A549 (cell line): ENCODE data around the gene INTS6. TPM values are rescaled to one million over a fixed set of nuclear protein-coding genes. Genes with fewer than 3 reads are reported as not detected.

Experiments
- ATAC-seq, 2 experiments: fragments of 200-7000 bp in 1 of 2; fragments of >200 bp in 1 of 2; cut with Nextera tagmentation in 1 of 2; cut with Tn5 transposase in 1 of 2; 3 replicates each; pipeline versions ENCODE4 v1.8.0 to v1.9.1; 2018 to 2020; ENCODE audit warnings: mild to moderate bottlenecking in 1 of 2, moderate library complexity in 1 of 2
- CTCF ChIA-PET: fragments of 300-600 bp; sonication (Branson Sonifier 250); formaldehyde crosslinking; extraction: SDS; loops from one replicate; lab custom pipeline; 2021; ENCODE audit warnings: antibody characterized with exemption, inconsistent platforms; lab: Yijun Ruan, JAX
- POLR2A ChIA-PET: fragments of 350-600 bp; formaldehyde crosslinking; extraction: SDS; loops from one replicate; lab custom pipeline; 2021; ENCODE audit warnings: antibody characterized with exemption, inconsistent platforms; lab: Yijun Ruan, JAX
- DNase-seq, 2 experiments: peaks; one replicate each; pipeline versions ENCODE4 v3.0.0 to v3.0.0-alpha.2; 2011 to 2016; ENCODE audit warnings: low read depth in 1 of 2, low spot score in 1 of 2
- FAIRE-seq: peaks from 2 replicates; lab custom pipeline; 2011; peaks lifted over from hg19 to GRCh38; lab: Jason Lieb, UNC
- H3K27ac ChIP-seq, 2 experiments: fragments of >200 bp; sonication (Bioruptor Twin); formaldehyde crosslinking; 3 replicates each; pipeline ENCODE4 v1.5.1; 2016 to 2017
- H3K4me1 ChIP-seq: fragments of >200 bp; sonication (Bioruptor Twin); formaldehyde crosslinking; 3 replicates; pipeline ENCODE4 v1.6.1; 2016
- H3K4me2 ChIP-seq: fragments of >200 bp; sonication (Bioruptor Twin); formaldehyde crosslinking; 3 replicates; pipeline ENCODE4 v1.6.1; 2016
- H3K4me3 ChIP-seq: fragments of >200 bp; sonication (Bioruptor Twin); formaldehyde crosslinking; 3 replicates; pipeline ENCODE4 v1.5.1; 2016
- H3K9me3 ChIP-seq: fragments of >200 bp; sonication (Bioruptor Twin); formaldehyde crosslinking; 3 replicates; pipeline ENCODE4 v1.6.1; 2016
- BCL3 ChIP-seq: fragments of >200 bp; sonication (Bioruptor Twin); formaldehyde crosslinking; IDR thresholded peaks from 3 replicates; pipeline ENCODE4 v1.6.1; 2016
- BHLHE40 ChIP-seq: IDR thresholded peaks from 2 replicates; pipeline ENCODE4 v1.6.1; 2012; ENCODE audit warnings: low read depth, low read length, inconsistent platforms
- CBX2 ChIP-seq: fragments of 200-600 bp; sonication (generic); IDR thresholded peaks from 2 replicates; pipeline ENCODE4 v1.6.1; 2016; ENCODE audit warnings: low read depth, mild to moderate bottlenecking, borderline replicate concordance
- CBX8 ChIP-seq: fragments of 200-600 bp; sonication (generic); IDR thresholded peaks from 2 replicates; pipeline ENCODE4 v1.6.1; 2016
- CEBPB ChIP-seq, 2 experiments: fragments of >200 bp in 1 of 2; sonication (Bioruptor Twin) in 1 of 2; formaldehyde crosslinking in 1 of 2; IDR thresholded peaks; 2 replicates each; pipeline ENCODE4 v1.6.1; 2012 to 2016
- E2F6 ChIP-seq: IDR thresholded peaks from 2 replicates; pipeline ENCODE4 v1.6.1; 2012; ENCODE audit warnings: low read depth, borderline replicate concordance
- ELK1 ChIP-seq: fragments of 150-350 bp; IDR thresholded peaks from 2 replicates; pipeline ENCODE4 v1.6.1; 2014; ENCODE audit warnings: low read depth, mild to moderate bottlenecking, low read length
- EP300 ChIP-seq, 2 experiments: fragments of >200 bp; sonication (Bioruptor Twin); formaldehyde crosslinking; IDR thresholded peaks; 2 replicates in 1 of 2; 3 replicates in 1 of 2; pipeline ENCODE4 v1.6.1; 2016 to 2017
- JUN ChIP-seq, 2 experiments: fragments of >200 bp; sonication (Bioruptor Twin); formaldehyde crosslinking; IDR thresholded peaks; 2 replicates in 1 of 2; 3 replicates in 1 of 2; pipeline ENCODE4 v1.6.1; 2016 to 2017
- KDM1A ChIP-seq: fragments of 200-600 bp; sonication (generic); IDR thresholded peaks from 2 replicates; pipeline ENCODE4 v1.6.1; 2016; ENCODE audit warnings: low read depth, mild to moderate bottlenecking
- MAFK ChIP-seq: fragments of 450-650 bp; IDR thresholded peaks from 2 replicates; pipeline ENCODE4 v1.6.1; 2014; ENCODE audit not compliant: partially characterized antibody
- MAZ ChIP-seq: fragments of 150-350 bp; IDR thresholded peaks from 2 replicates; pipeline ENCODE4 v1.6.1; 2014; ENCODE audit warnings: antibody characterized with exemption, low read depth, low read length, borderline replicate concordance
- POLR2AphosphoS2 ChIP-seq: conservative IDR thresholded peaks from 2 replicates; pipeline ENCODE4 v1.6.1; 2012; ENCODE audit warnings: low read length, improper control_type of control experiment, inconsistent platforms
- RCOR1 ChIP-seq: fragments of 150-350 bp; IDR thresholded peaks from 2 replicates; pipeline ENCODE4 v1.6.1; 2014; ENCODE audit warnings: antibody characterized with exemption, low read length, low read depth
- RFX5 ChIP-seq: fragments of 450-650 bp; IDR thresholded peaks from 2 replicates; pipeline ENCODE4 v1.7.1; 2014; ENCODE audit warnings: antibody characterized with exemption, mild to moderate bottlenecking, moderate library complexity
- RNF2 ChIP-seq: fragments of 200-600 bp; sonication (generic); IDR thresholded peaks from 2 replicates; pipeline ENCODE4 v1.6.1; 2016; ENCODE audit warnings: low read depth, mild to moderate bottlenecking, antibody characterized with exemption, moderate library complexity, borderline replicate concordance
- TP53 ChIP-seq: fragments of 250-450 bp; sonication (Bioruptor Pico); IDR thresholded peaks from 2 replicates; pipeline ENCODE4 v1.5.0; 2021; ENCODE audit warnings: mild to moderate bottlenecking, moderate library complexity
- ZC3H11A ChIP-seq: fragments of 450-650 bp; IDR thresholded peaks from 2 replicates; pipeline ENCODE4 v1.6.1; 2014; ENCODE audit warnings: antibody characterized with exemption, mild to moderate bottlenecking
- ZFP36 ChIP-seq: fragments of 450-650 bp; IDR thresholded peaks from 2 replicates; pipeline ENCODE4 v1.6.1; 2014; ENCODE audit warnings: borderline replicate concordance; ENCODE audit not compliant: partially characterized antibody
- ZNF302 ChIP-seq: fragments of 250-450 bp; sonication (Bioruptor Pico); IDR thresholded peaks from 2 replicates; pipeline ENCODE4 v1.9.0; 2021; ENCODE audit warnings: inconsistent platforms, mild to moderate bottlenecking, moderate library complexity
- WGBS: methylation state at CpG from one replicate; pipeline ENCODE4 v1.1.6; 2017; ENCODE audit errors: missing lambda C conversion rate; 5-methylcytosine and 5-hydroxymethylcytosine counted together
- polyA plus RNA-seq, 4 experiments: library from polyadenylated mRNA; depleted of rRNA in 3 of 4; stranded (reverse); fragments of >200 nt; fragmentation: RNase III in 1 of 4; extraction: RNeasy Plus Mini Kit Qiagen cat#74134 plus additional on column Dnase treatment in 1 of 4; gene quantifications; 2 replicates in 3 of 4; 3 replicates in 1 of 4; pipeline ENCODE4 v1.2.3, GENCODE V29; 2011 to 2017

The INTS6 gene
- polyA plus RNA-seq, 2 of the 4 experiments (the other 2 are of a cell fraction) = 11.5 to 37.1 TPM

- CTCF ChIA-PET = interaction anchor here (0.7 kb wide), 1 partner anchor 95 kb away, joined by 3 read pairs; no protein-coding TSS in a partner anchor
- FAIRE-seq = no peak
Measured at GRCh38 chr13:51348069-51348967, 104.5 kb downstream of the INTS6 start.

GRCh38 chr13:51347099-51347498, 105.7 kb downstream of the INTS6 start:
- TF ChIP-seq EP300 (IDR thresholded peaks at IDR 0.05) (no peak), JUN (IDR thresholded peaks at IDR 0.05) (no peak), ZNF302 (CRISPR knock-in tag) (no peak), CBX8 (no peak), KDM1A (no peak), BHLHE40 (no peak), CBX2 (no peak), POLR2AphosphoS2 (no peak), CEBPB (IDR thresholded peaks at IDR 0.05) (no peak), ZFP36 (no peak), TP53 (no peak), ELK1 (no peak), BCL3 (no peak)
- Histone ChIP-seq H3K9me3 (no peaks in the 10 kb centered on the region), H3K4me2 (no peak overlapping the region), H3K27ac (no peak overlapping the region), H3K4me3 (no peak overlapping the region), H3K4me1 (no peaks in the 10 kb centered on the region)
- WGBS = 82% methylated on average over 9 of the region's 9 CpGs
- CTCF ChIA-PET = interaction anchor here (1.9 kb wide), 1 partner anchor 222 kb away, joined by 5 read pairs; no protein-coding TSS in a partner anchor
- DNase-seq = no peak
- FAIRE-seq = no peak
- peak; percentile 54 to 62; a peak in 3 of 6 replicates for ATAC-seq
- POLR2A ChIA-PET = interaction anchor here (0.6 kb wide), 1 partner anchor 106 kb away, joined by 3 read pairs; the partner anchor contains the start of gene INTS6

More at GRCh38 chr13:51348069-51348967, 104.5 kb downstream of the INTS6 start:
- DNase-seq = no peak
- Histone ChIP-seq H3K9me3 (no peaks in the 10 kb centered on the region), H3K27ac (no peak overlapping the region), H3K4me3 (no peak overlapping the region), H3K4me2 (no peak overlapping the region), H3K4me1 (no peaks in the 10 kb centered on the region)
- no peak for TF ChIP-seq MAFK
- no peak for TF ChIP-seq ZC3H11A
- TF ChIP-seq POLR2AphosphoS2 = no peak
- no peak for TF ChIP-seq JUN (IDR thresholded peaks at IDR 0.05)
- TF ChIP-seq EP300 (IDR thresholded peaks at IDR 0.05) = no peak
- no peak for TF ChIP-seq TP53
- TF ChIP-seq RNF2 = no peak
- no peak for TF ChIP-seq ELK1
- no peak for TF ChIP-seq RFX5
- no peak for TF ChIP-seq MAZ
- TF ChIP-seq RCOR1 = no peak
- no peak for TF ChIP-seq BCL3
- TF ChIP-seq E2F6 = no peak
- TF ChIP-seq, all 56 proteins: peak for 0
- POLR2A ChIA-PET = no interaction called here
- WGBS = 64% methylated on average over 7 of the region's 10 CpGs
- no peak for ATAC-seq
